Esophagus muscularis mucosa (tissue), 4 donors: ENCODE data around the gene ORM2. TPM values are rescaled to one million over a fixed set of nuclear protein-coding genes. Genes with fewer than 3 reads are reported as not detected.

Source experiments
- DNase-seq: peaks from one replicate; pipeline ENCODE4 v3.0.0-alpha.2; 2017; ENCODE audit errors: extremely low spot score
- H3K27ac ChIP-seq, 4 donors: fragments of 200-600 bp; sonication (generic); replicated peaks in 1 of 4; 1 replicate in 3 of 4; 2 replicates in 1 of 4; pipeline ENCODE4 v1.5.1; 2016 to 2019; ENCODE audit warnings: mild to moderate bottlenecking in 1 of 4
- H3K27me3 ChIP-seq, 4 donors: fragments of 200-600 bp; sonication (generic); one replicate each; pipeline versions ENCODE4 v1.5.1 to v1.6.0; 2016 to 2019
- H3K36me3 ChIP-seq, 4 donors: fragments of 200-600 bp; sonication (generic); one replicate each; pipeline ENCODE4 v1.5.1; 2016 to 2019
- H3K4me1 ChIP-seq, 4 donors: fragments of 200-600 bp; sonication (generic); one replicate each; pipeline ENCODE4 v1.5.1; 2016 to 2019
- H3K4me3 ChIP-seq, 4 donors: fragments of 200-600 bp; sonication (generic); 1 replicate in 2 of 4; 2 replicates in 2 of 4; pipeline ENCODE4 v1.5.1; 2016 to 2019; ENCODE audit warnings: mild to moderate bottlenecking in 4 of 4, moderate library complexity in 1 of 4
- H3K9me3 ChIP-seq, 4 donors: fragments of 200-600 bp; sonication (generic); 1 replicate in 3 of 4; 2 replicates in 1 of 4; pipeline ENCODE4 v1.5.1; 2016 to 2019
- CTCF ChIP-seq, 3 experiments: fragments of 200-600 bp in 2 of 3; fragments of 450-650 bp in 1 of 3; sonication (generic) in 2 of 3; IDR thresholded peaks; one replicate each; pipeline ENCODE4 v1.5.1; 2017 to 2019; ENCODE audit warnings: antibody characterized with exemption in 3 of 3, mild to moderate bottlenecking in 2 of 3, moderate library complexity in 1 of 3
- EP300 ChIP-seq: sonication (generic); formaldehyde crosslinking; IDR thresholded peaks from one replicate; pipeline ENCODE4 v1.6.1; 2017; ENCODE audit warnings: antibody characterized with exemption
- POLR2A ChIP-seq: fragments of 450-650 bp; IDR thresholded peaks from one replicate; pipeline ENCODE4 v1.6.1; 2017; ENCODE audit warnings: antibody characterized with exemption, moderate library complexity, mild to moderate bottlenecking, low read depth
- POLR2AphosphoS5 ChIP-seq, 2 donors: sonication (generic); formaldehyde crosslinking; IDR thresholded peaks; one replicate each; pipeline ENCODE4 v1.6.1; 2017; ENCODE audit warnings: antibody characterized with exemption in 2 of 2
- WGBS: methylation state at CpG from one replicate; pipeline ENCODE4 v1.1.5; 2018; 5-methylcytosine and 5-hydroxymethylcytosine counted together
- intact Hi-C: fragments of 100-400 bp; cut with DNase I; formaldehyde crosslinking; loops from one replicate; pipeline ENCODE4 v1.15.1; 2023
- total RNA-seq, 4 donors: library from RNA; depleted of rRNA; stranded (reverse); fragments of >200 nt; gene quantifications; one replicate each; pipeline versions ENCODE4 v1.1.0 to v1.2.1, GENCODE V29; 2016

The ORM2 gene
- total RNA-seq, 4 donors from 2014 or later = not detected

- H3K27me3 ChIP-seq = no peaks in the 10 kb centered on the region
- H3K4me3 ChIP-seq = no peak overlapping the region
- H3K27ac ChIP-seq = no peak overlapping the region
- no peak for DNase-seq
- no peak for TF ChIP-seq EP300
- TF ChIP-seq POLR2A = no peak
- no peak for TF ChIP-seq POLR2AphosphoS5 (IDR thresholded peaks at IDR 0.05)
- no peak for TF ChIP-seq CTCF (IDR thresholded peaks at IDR 0.05)
- WGBS = 89% methylated on average over 8 of the region's 8 CpGs
- peaks cover 7 to 19% (median 15%) of the 10 kb centered on the region in 4 donors for H3K4me1 ChIP-seq
- no peaks in the 10 kb centered on the region for H3K9me3 ChIP-seq
- intact Hi-C loops = no loop called here
- peaks cover 9 to 75% (median 49%) of the 10 kb centered on the region in 4 donors for H3K36me3 ChIP-seq
These were observed 48.3 kb downstream of the ORM2 start for GRCh38 chr9:114378016-114378415.

- Histone ChIP-seq H3K36me3 (peaks cover 9 to 66% (median 45%) of the 10 kb centered on the region in 4 donors), H3K9me3 (no peaks in the 10 kb centered on the region), H3K4me3 (no peak overlapping the region), H3K27me3 (no peaks in the 10 kb centered on the region), H3K27ac (no peak overlapping the region), H3K4me1 (peaks cover 13 to 25% (median 20%) of the 10 kb centered on the region in 4 donors)
- TF ChIP-seq POLR2A (no peak), EP300 (no peak), POLR2AphosphoS5 (IDR thresholded peaks at IDR 0.05) (no peak), CTCF (IDR thresholded peaks at IDR 0.05) (no peak)
- WGBS = 99% methylated on average over 4 of the region's 5 CpGs
- intact Hi-C loops = no loop called here
- DNase-seq = no peak
These were observed 49.2 kb downstream of the ORM2 start for GRCh38 chr9:114378883-114379282.

Other genes starting within 250 kb of the ORM2 start
- gene KIF12, start 230.6 kb upstream of the ORM2 start, total RNA-seq = not detected
- gene COL27A1, start 174.3 kb upstream of the ORM2 start, total RNA-seq = 1 to 10 TPM; 1.8 to 3.3 (median 2.7) TPM
- gene ORM1, start 6.8 kb upstream of the ORM2 start, total RNA-seq = 1 to 10 TPM in 1 of 4 donors, not detected in 3; 1.3 TPM
- gene AKNA, start 58.1 kb downstream of the ORM2 start, total RNA-seq = 10 to 100 TPM; 12.5 to 18.5 (median 17.3) TPM
- 10 to 100 TPM in 2 of 4 donors, 1 to 10 TPM in 2; 8.1 to 12.6 (median 10.7) TPM for gene WHRN, start 175.6 kb downstream of the ORM2 start, total RNA-seq